Endothelial cell of umbilical vein (primary cell): ENCODE measurements around the gene LILRA2. TPM values are rescaled to one million over a fixed set of nuclear protein-coding genes. Genes with fewer than 3 reads are reported as not detected.

ENCODE experiments used
- BruUV-seq: library from RNA; stranded (reverse); fragments of 400-500 nt; replicated peaks from 2 replicates; lab custom pipeline; 2021; lab: Mats Ljungman, UMichigan
- CTCF ChIA-PET: fragments of 300-600, 350-600 bp; sonication (Branson Sonifier 250); formaldehyde crosslinking; loops from one replicate; lab custom pipeline; 2021; ENCODE audit warnings: antibody characterized with exemption, inconsistent platforms; lab: Charles Lee
- POLR2A ChIA-PET: fragments of 300-600, 350-600 bp; sonication (Branson Sonifier 250); formaldehyde crosslinking; loops from one replicate; lab custom pipeline; 2021; ENCODE audit warnings: antibody characterized with exemption, inconsistent platforms; lab: Charles Lee
- DNase-seq: peaks from one replicate; pipeline ENCODE4 v3.0.0-alpha.2; 2011; ENCODE audit warnings: low read depth, low spot score
- FAIRE-seq: peaks from 2 replicates; lab custom pipeline; 2011; peaks lifted over from hg19 to GRCh38; lab: Jason Lieb, UNC
- H2AFZ ChIP-seq: 2 replicates; pipeline ENCODE4 v1.6.0; 2012; ENCODE audit warnings: low read depth, low read length, control low read depth, inconsistent platforms
- H3K27ac ChIP-seq: 2 replicates; pipeline ENCODE4 v1.5.1; 2011; ENCODE audit warnings: low read depth, mild to moderate bottlenecking, control low read depth, low read length, moderate library complexity; ENCODE audit not compliant: insufficient read depth
- H3K27me3 ChIP-seq, 2 experiments: 2 replicates each; pipeline versions ENCODE4 v1.6.0 to v1.6.1; 2011; ENCODE audit warnings: low read length in 2 of 2, mixed read lengths in 1 of 2; ENCODE audit not compliant: control insufficient read depth in 2 of 2, insufficient read depth in 2 of 2
- H3K36me3 ChIP-seq, 2 experiments: 2 replicates in 1 of 2; 3 replicates in 1 of 2; pipeline ENCODE4 v1.5.1; 2011; ENCODE audit warnings: low read length in 2 of 2, mild to moderate bottlenecking in 1 of 2, moderate library complexity in 1 of 2; ENCODE audit not compliant: control insufficient read depth in 2 of 2, insufficient read depth in 2 of 2; ENCODE audit errors: extremely low read depth in 1 of 2
- H3K4me1 ChIP-seq: 3 replicates; pipeline ENCODE4 v1.5.1; 2011; ENCODE audit warnings: mild to moderate bottlenecking, low read length; ENCODE audit not compliant: control insufficient read depth, insufficient read depth; ENCODE audit errors: extremely low read depth
- H3K4me2 ChIP-seq: 2 replicates; pipeline ENCODE4 v1.6.1; 2011; ENCODE audit warnings: low read length, control low read depth, mixed read lengths; ENCODE audit not compliant: insufficient read depth
- H3K4me3 ChIP-seq, 3 experiments: fragments of 200-600 bp in 1 of 3; sonication (generic), shearing (Covaris generic) in 1 of 3; replicated peaks in 1 of 3; 2 replicates each; pipeline ENCODE4 v1.5.1; 2011 to 2016; ENCODE audit warnings: control low read depth in 3 of 3, low read length in 3 of 3, mild to moderate bottlenecking in 2 of 3, inconsistent platforms in 1 of 3, low read depth in 1 of 3, moderate library complexity in 1 of 3; ENCODE audit not compliant: insufficient read depth in 1 of 3
- H3K79me2 ChIP-seq: 2 replicates; pipeline ENCODE4 v1.6.0; 2012; ENCODE audit warnings: low read length, inconsistent platforms; ENCODE audit not compliant: control insufficient read depth, insufficient read depth
- H3K9ac ChIP-seq: replicated peaks from 2 replicates; pipeline ENCODE3; 2011; ENCODE audit warnings: low read length, control low read depth; ENCODE audit not compliant: insufficient read depth; ENCODE audit errors: extremely low read depth
- H3K9me1 ChIP-seq: replicated peaks from 3 replicates; pipeline ENCODE4 v1.6.0; 2011; ENCODE audit warnings: mild to moderate bottlenecking, low read length; ENCODE audit not compliant: control insufficient read depth, insufficient read depth; ENCODE audit errors: extremely low read depth
- H3K9me3 ChIP-seq: replicated peaks from 2 replicates; pipeline ENCODE4 v1.5.1; 2012; ENCODE audit warnings: low read length, inconsistent platforms; ENCODE audit not compliant: control insufficient read depth, insufficient read depth
- H4K20me1 ChIP-seq: replicated peaks from 2 replicates; pipeline ENCODE3; 2011; ENCODE audit warnings: mild to moderate bottlenecking, low read length; ENCODE audit not compliant: control insufficient read depth, insufficient read depth; ENCODE audit errors: extremely low read depth
- CTCF ChIP-seq, 2 donors: IDR thresholded peaks; 1 replicate in 1 of 2; 2 replicates in 1 of 2; pipeline ENCODE4 v1.5.1; 2011; ENCODE audit warnings: low read length in 2 of 2, mild to moderate bottlenecking in 2 of 2, moderate library complexity in 2 of 2, control low read depth in 1 of 2, inconsistent platforms in 1 of 2, low read depth in 1 of 2; ENCODE audit not compliant: insufficient read depth in 1 of 2; ENCODE audit errors: extremely low read depth in 1 of 2
- EZH2 ChIP-seq: IDR thresholded peaks from 2 replicates; pipeline ENCODE4 v1.6.1; 2012; ENCODE audit warnings: borderline replicate concordance, low read depth, mild to moderate bottlenecking, moderate library complexity, low read length, inconsistent platforms; ENCODE audit not compliant: severe bottlenecking
- FOS ChIP-seq: IDR thresholded peaks from 2 replicates; pipeline ENCODE4 v1.6.1; 2011; ENCODE audit warnings: mild to moderate bottlenecking, low read length, moderate library complexity, borderline replicate concordance; ENCODE audit not compliant: insufficient read depth
- GATA2 ChIP-seq: IDR thresholded peaks from 2 replicates; pipeline ENCODE4 v1.7.0; 2011; ENCODE audit warnings: low read depth, mild to moderate bottlenecking, moderate library complexity, mixed read lengths, low read length; ENCODE audit not compliant: insufficient read length, insufficient read depth
- JUN ChIP-seq: IDR thresholded peaks from 2 replicates; pipeline ENCODE4 v1.6.1; 2011; ENCODE audit warnings: borderline replicate concordance, low read depth; ENCODE audit not compliant: insufficient read length, insufficient read depth
- MAX ChIP-seq: IDR thresholded peaks from 2 replicates; pipeline ENCODE4 v1.6.1; 2011; ENCODE audit not compliant: insufficient read depth, insufficient read length
- MYC ChIP-seq: IDR thresholded peaks from one replicate; pipeline ENCODE4 v1.6.1; 2011; ENCODE audit warnings: mild to moderate bottlenecking, low read depth, low read length
- POLR2A ChIP-seq: IDR thresholded peaks from 2 replicates; pipeline ENCODE4 v1.6.1; 2012; ENCODE audit warnings: low read depth, mild to moderate bottlenecking, control low read depth, low read length
- POLR2AphosphoS5 ChIP-seq: IDR thresholded peaks from 2 replicates; pipeline ENCODE4 v1.6.1; 2012; ENCODE audit warnings: low read depth, mild to moderate bottlenecking, control low read depth, low read length, moderate library complexity; ENCODE audit not compliant: insufficient read depth
- dilution Hi-C: fragments of 300-500 bp; cut with MboI; formaldehyde crosslinking; loops from one replicate; pipeline ENCODE4 v1.15.0; 2019; ENCODE audit warnings: low sequenced_read_pairs; ENCODE audit not compliant: extremely low pct_ligation_motif_present
- intact Hi-C: fragments of 100-400 bp; cut with micrococcal nuclease; formaldehyde crosslinking; loops from one replicate; pipeline ENCODE4 v1.10.0; 2022
- polyA plus RNA-seq, 4 experiments: library from polyadenylated mRNA; depleted of rRNA in 3 of 4; stranded (reverse) in 3 of 4; unstranded in 1 of 4; fragments of >200 nt; gene quantifications; 2 replicates each; pipeline versions ENCODE4 v1.2.1 to v1.2.3, GENCODE V29; 2011 to 2012; ENCODE audit warnings: missing spikeins in 1 of 4
- total RNA-seq: library from RNA; stranded (reverse); gene quantifications from 2 replicates; pipeline ENCODE4 v1.2.3, GENCODE V29; 2021

LILRA2 gene
- total and polyA plus RNA-seq, 2 donors (not counting 3 experiments of a cell fraction or from before 2014, with no cell fraction given) = not detected

GRCh38 chr19:54606230-54606629 lies 32.6 kb downstream of the LILRA2 start:
- H3K4me3 ChIP-seq = no peak overlapping the region
- H4K20me1 ChIP-seq = no peaks in the 10 kb centered on the region
- no peaks in the 10 kb centered on the region for H3K4me1 ChIP-seq
- intact Hi-C loops (no loop called here), dilution Hi-C loops (no loop called here)
- no peak overlapping the region for H2AFZ ChIP-seq
- H3K9ac ChIP-seq = no peak overlapping the region
- CTCF ChIA-PET = no interaction called here
- no peaks in the 10 kb centered on the region for H3K27me3 ChIP-seq
- H3K79me2 ChIP-seq = no peaks in the 10 kb centered on the region
- H3K9me3 ChIP-seq = no peaks in the 10 kb centered on the region
- H3K4me2 ChIP-seq = no peak overlapping the region
- H3K27ac ChIP-seq = no peak overlapping the region
- H3K36me3 ChIP-seq = no peaks in the 10 kb centered on the region
- no TSS peak for BruUV-seq
- FAIRE-seq = no peak
- no peak for TF ChIP-seq JUN
- no peak for TF ChIP-seq POLR2A
- no peak for TF ChIP-seq POLR2AphosphoS5
- TF ChIP-seq MAX = no peak
- TF ChIP-seq EZH2 = no peak
- no peak for TF ChIP-seq CTCF (IDR thresholded peaks at IDR 0.05; ENCODE audit: extremely low read depth in 1 of 2, insufficient read depth in 1 of 2, low read depth in 1 of 2, low read length in 2 of 2)
- TF ChIP-seq MYC = no peak
- TF ChIP-seq GATA2 = no peak
- TF ChIP-seq FOS = no peak
- DNase-seq = no peak
- POLR2A ChIA-PET = no interaction called here
- H3K9me1 ChIP-seq = no peaks in the 10 kb centered on the region
